HG03378 (cell line): ENCODE data around the gene CCT3.
"Not testable (repeated sequence)": the region's sequence is repeated elsewhere in the genome, so short reads cannot be mapped to it uniquely, and the experiment has no call there.

Experiments
- ATAC-seq: cut with Tn5 transposase; IDR thresholded peaks from one replicate; pipeline ENCODE4 v1.9.1; 2021; ENCODE audit warnings: mild to moderate bottlenecking, moderate library complexity; ENCODE audit not compliant: unreplicated experiment

Gene CCT3

DNA sequence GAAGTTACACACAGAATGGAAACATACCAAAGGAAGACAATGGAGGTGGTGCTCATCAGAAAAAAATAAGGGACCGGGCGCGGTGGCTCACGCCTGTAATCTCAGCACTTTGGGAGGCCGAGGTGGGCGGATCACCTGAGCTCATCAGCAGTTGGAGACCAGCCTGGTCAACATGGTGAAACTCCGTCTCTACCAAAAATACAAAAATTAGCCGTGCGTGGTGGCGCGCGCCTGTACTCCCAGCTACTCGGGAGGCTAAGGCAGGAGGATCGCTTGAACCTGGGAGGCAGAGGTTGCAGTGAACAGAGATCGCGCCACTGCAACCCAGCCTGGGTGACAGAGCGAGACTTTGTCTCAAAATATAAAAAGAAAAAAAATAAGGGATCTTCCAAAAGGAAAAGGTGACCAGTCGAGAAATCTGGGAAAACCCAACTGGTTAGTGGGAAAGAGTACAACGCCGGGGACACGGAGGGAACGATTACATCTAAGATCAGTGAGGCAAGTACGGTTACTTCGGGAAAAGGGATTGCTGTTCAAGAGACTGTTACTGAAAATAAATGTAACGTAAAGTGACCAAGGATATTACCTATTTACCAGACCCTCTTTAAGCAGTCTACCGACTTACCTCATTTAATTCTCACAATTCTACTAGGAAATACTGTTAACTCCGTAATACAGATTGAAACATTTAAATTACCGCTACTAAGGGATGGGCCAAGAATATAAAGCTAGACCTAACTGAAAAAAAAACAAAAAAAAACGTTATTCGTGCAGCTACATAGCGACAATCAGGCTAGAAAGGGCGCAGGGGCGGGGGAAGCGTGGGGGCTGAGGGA is 822 bp downstream of the CCT3 start:
- ATAC-seq: no peak

DNA sequence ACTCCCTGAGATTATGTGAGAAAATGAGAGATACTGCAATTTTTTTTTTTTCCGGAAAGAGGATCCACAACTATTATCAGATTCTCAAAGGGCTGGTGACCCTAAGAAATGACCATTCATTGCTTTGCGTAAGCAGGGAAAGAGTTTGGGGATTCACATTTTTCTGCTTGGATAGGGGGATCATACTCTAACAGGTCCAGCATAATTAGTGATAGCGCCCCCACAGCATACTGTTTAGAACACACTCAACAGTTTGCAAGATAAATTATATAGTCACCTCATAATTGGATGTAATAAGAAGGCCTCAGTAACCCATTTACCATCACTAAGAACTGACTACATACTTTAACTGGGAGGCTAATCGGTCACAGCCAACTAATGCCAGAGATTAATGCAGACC is 1.9 kb downstream of the CCT3 start:
- ATAC-seq: no peak

DNA sequence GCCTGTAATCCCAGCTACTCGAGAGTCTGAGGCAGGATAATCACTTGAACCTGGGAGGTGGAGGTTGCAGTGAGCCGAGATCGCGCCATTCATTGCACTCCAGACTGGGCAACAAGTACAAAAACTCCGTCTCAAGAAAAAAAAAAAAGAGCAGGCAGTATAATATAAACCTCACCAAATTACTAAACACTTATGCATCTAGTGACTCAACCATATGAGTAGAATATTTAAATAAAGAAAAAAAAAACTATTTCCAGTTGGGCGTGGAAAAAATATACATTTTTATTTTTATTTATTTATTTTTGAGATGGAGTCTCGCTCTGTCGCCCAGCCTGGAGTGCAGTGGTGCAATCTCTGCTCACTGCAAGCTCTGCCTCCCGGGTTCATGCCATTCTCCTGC is 14.9 kb downstream of the CCT3 start:
- not testable (repeated sequence) for ATAC-seq

DNA sequence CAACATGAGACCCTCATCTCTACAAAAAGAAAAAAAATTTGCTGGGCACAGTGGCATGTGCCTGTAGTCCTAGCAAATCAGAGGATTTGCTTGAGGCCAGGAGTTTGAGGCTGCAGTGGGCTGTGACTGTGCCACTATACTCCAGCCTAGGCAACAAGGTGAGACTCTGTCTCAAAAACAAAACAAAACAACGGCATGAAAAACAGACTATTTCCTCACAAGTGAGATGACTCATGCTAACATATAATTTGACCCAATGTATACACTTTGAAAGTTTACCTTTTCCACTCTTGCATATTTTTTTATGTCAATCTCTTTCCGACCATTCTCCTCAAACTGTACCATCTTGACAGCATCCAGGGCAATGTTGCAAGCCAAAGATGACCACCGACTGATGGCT is 17.5 kb downstream of the CCT3 start:
- ATAC-seq: no peak

DNA sequence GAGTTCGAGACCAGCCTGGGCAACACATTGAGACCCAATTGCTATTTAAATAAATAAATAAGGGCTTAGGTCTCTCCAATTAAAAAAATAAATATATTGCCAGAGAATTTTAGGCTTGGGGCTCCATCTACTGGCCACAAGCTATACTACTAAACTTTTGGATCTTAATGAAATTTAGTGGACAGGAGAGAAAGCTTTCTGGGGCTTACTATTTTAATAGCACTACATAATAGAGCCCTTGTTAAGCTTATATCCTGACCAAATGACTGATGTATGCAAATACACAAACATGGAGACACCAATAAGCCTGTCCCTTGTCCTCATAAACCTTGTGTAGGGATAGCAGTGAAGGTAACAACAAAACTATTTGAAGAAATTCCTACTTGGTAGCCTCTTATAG is 18.4 kb downstream of the CCT3 start:
- ATAC-seq: no peak

DNA sequence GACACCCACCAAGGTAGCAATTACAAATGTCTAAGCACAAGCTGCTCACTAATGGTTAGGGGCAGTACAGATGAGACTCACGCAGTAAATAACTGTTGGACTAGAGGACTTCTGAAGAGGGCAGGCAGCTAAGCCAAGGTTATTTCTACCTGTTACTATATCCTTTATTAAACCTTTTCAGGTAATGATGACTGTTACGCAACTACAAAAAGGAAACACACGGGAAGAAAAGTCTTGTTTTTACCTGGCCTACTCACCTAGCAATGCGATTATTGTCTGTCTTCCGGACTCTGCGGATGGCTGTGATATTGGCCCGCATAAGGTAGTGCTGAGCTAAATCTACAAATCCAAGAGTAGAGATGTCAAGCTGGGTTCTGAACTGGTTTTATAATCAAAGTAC is 21.2 kb downstream of the CCT3 start:
- ATAC-seq: no peak

DNA sequence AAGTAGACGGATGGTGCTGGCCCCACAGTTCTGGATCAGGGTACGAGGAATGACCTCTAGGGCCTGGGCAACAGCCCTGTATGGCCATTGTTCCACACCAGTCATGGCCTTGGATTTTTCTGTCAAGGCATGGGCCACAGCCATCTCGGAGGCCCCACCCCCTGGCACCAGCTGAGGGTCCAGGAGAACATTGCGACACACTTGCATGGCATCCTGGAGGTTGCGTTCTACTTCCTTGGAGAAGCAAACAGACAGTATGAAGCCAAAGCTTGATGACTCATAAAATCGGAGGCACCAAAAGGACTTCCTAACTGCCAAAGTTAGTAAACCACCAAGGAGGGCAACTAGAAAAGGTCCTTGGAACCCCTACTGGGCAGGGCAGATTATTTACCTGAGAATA is 27.1 kb downstream of the CCT3 start:
- ATAC-seq: no peak

DNA sequence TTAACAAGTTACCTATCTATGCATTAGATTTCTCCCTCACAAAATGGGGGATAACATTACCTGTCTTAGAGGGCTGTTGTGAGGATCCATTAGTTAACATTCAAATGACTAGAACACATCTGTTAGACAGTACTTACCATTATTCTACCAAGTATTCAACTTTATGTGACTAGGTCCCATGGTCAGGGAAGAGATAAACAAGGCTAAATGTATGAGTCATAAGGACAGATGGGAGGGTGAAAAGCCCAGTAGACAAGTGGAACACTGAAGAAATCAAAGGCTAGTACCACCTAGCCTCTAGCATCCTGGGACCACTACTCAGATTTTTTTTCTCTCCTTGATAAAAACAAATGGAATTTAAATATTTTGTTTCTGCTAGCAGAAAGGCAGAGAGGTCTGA is 30.0 kb downstream of the CCT3 start:
- ATAC-seq: no peak

DNA sequence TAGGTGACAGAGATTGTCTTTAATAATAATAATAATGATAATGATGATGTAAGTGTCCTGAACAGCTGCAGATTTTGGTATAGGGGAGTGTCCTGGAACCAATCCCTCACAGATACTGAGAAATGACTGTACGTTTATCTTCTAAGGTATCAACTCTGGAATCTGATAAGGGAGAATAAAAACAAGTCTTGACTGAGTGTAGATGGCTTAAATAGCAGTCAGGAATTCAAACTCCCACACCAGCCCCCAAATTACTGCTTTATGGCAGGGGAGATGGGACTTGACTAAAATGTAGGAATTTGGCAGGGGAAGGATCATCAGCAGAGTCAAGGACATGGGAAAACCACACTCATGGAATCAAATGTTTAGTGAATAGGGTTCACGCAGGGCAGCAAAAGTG is 32.9 kb downstream of the CCT3 start:
- no peak for ATAC-seq

DNA sequence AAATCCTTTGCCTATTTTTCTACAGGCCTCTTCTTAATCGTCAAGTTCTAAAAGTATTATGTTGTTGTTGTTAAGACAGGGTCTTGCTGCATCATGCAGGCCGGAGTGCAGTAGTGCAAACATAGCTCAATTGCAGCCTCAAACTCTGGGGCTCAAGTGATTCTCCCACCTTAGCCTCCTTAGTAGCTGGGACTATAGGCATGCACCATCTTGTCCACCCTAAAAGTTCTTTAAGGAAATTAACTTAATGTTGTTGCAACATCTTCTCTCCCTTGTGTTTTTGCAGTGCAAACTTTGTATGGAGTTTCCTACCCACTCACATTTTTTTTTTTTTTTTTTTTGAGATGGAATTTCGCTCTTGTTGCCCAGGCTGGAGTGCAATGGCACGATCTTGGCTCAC is 34.9 kb downstream of the CCT3 start:
- no peak for ATAC-seq

DNA sequence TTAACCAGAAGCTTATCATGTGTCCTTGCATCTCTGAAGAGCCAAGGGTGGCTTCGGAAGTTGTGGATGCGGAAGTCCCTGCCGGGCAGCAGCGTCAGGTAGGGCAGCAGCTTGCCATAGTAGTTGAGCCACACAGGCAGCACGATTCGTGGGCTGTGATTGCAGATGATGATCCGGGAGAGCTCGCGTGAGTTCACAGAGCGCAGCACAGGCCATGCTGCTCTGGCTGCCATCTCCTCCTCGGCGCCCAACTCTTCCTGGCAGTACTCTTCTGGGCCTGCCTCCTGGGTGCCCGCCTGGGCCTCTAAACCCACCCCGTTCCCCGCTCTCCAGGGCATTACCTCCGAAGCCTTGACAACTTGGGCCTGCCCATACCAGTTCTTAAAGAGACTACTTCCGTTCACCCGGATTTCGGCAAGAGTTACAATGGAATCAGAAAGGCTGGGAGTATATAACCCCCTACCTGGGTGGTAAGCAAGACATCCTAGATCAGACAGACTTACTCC is 39.2 kb downstream of the CCT3 start, which contains the start of gene VHLL:
Gene VHLL, minus strand, starts transcription at position 456 of the 506 bp plus-strand sequence. Its CDS starts 118 bp downstream, at position 338.
- no peak for ATAC-seq

DNA sequence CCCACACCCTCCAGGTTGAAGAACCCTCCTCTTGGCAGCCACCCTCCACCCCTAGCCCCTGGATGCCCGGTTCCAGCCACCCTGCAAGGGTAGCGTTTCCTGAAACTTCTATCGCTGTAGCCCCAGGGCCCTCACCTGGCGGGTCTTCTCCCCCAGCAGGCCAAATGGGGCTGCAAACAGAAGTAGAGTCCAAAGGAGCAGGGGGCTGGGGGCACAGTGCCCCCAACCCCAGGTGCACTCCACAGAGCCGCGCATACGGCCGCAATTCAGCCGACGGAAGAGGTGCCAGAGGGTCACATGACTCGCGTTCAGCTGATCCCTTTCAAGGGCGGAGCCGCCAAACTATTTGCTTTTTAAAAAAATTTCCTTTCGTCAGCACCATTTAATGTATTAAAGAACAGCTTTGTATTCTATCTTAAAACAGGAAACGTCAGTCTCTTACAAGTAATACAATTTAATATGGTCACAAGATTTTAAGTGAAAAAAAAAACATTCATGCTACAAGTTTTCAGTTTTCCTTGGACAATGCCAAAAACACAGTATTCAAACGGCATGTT is 42.6 kb downstream of the CCT3 start, which contains the start of gene GLMP:
Gene GLMP, minus strand, starts transcription at position 289 of the 557 bp plus-strand sequence. Its CDS starts 34 bp downstream, at position 255.
- no peak for ATAC-seq

DNA sequence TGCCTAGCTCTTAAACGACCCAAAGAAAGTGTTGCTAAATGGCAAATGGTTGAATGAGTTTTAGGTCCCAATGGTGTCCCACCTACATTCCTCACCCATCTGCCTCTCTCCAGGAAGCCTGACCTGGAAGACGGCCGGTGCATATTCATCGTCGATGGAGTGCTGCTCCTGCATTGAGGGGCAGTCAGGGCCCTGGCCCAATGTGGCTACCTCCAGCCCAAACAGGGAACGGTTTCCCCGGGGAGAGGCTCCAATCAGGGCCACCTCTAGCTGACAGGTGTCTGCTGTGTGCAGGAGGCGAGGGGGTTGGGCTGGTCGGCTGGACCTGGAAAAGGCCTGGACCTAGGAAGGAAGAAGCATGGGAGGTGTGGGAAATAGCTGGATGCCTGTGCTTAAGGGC is 44.2 kb downstream of the CCT3 start:
- ATAC-seq: no peak

DNA sequence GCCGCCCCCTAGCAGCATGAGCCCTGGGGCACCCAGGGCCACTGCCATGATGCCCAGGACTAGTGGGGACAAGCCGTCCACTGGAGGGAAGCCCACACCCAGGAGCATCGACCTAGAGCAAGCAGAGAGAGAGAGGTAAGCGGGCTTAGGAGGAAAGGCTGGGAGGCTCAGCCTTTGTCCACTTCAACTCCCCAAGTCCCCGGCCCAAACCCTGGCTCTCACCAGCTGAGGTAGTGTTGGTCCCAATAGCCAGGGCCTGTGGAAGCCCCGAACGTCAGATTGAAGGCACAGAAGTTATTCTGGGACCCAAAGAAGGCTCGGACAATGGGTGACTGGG is 45.0 kb downstream of the CCT3 start:
- no peak for ATAC-seq

DNA sequence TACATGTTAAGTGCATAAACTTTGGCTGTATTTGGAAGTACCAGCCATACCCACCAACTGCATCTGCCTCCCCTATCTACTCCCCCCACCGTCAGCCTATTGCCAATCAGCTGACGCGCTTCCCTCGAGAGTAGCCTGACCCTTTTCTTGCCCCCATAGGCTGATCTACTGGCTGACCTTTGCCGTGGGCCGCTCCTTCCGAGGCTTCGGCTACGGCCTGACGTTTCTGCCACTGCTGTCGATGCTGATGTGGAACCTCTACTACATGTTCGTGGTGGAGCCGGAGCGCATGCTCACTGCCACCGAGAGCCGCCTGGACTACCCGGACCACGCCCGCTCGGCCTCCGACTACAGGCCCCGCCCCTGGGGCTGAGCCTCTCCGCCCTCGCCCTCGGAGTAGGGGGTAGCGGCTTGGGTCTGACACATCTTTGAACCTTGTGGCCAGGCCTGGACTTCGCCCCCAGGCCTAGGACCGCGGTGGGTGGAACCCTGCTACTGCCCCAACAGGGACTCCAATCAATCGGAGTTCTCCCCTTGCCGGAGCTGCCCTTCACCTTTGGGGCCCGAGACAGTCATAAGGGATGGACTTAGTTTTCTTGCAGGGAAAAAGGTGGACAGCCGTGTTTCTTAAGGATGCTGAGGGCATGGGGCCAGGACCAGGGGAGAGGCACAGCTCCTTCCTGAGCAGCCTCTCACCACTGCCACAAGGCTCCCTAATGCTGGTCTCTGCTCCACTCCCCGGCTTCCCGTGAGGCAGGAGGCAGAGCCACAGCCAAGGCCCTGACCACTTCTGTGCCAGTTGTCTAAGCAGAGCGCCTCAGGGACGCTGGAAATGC is 46.6 kb downstream of the CCT3 start:
- ATAC-seq: no peak

DNA sequence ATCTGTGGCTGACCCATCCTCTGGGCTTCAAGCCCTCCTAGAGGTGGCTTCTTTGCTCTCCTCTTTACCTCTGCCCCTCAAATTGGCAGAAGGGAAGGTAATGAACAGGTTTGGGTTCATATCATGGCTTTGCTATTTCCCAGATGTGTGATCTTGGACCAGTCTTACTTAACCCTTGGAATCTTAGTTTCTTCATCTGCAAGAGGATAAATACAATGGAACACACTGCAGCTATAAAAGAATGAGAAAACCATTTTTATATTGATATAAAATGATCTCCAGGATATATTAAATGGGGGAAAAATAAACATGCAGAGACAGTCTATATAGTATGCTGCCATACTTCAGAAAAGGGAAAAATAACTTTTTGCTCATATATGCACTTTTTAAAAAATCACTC is 48.2 kb downstream of the CCT3 start:
- ATAC-seq: no peak

DNA sequence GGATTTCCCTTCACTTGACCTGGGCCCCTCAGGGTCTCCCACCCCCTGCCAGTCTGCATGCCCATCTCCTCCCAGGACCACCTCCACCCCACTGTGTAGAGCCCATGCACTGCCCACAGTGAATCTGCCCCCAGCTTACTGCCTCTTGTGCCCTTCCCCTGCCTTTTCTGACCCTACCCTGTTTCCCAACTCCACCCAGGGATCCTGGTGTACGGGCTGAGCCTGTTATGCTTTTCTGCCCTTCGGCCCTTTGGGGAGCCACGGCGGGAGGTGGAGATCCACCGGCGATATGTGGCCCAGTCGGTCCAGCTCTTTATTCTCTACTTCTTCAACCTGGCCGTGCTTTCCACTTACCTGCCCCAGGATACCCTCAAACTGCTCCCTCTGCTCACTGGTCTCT is 52.0 kb downstream of the CCT3 start:
- no peak for ATAC-seq

DNA sequence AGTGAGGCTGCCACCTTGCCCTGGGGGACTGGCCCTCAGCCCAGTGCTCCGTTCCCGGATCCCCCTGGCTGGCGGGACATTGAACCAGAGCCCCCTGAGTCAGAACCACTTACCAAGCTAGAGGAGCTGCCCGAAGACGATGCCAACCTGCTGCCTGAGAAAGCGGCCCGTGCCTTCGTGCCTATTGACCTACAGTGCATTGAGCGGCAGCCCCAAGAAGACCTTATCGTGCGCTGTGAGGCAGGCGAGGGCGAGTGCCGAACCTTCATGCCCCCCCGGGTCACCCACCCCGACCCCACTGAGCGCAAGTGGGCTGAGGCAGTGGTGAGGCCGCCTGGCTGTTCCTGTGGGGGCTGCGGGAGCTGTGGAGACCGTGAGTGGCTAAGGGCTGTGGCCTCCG is 52.7 kb downstream of the CCT3 start:
- no peak for ATAC-seq

DNA sequence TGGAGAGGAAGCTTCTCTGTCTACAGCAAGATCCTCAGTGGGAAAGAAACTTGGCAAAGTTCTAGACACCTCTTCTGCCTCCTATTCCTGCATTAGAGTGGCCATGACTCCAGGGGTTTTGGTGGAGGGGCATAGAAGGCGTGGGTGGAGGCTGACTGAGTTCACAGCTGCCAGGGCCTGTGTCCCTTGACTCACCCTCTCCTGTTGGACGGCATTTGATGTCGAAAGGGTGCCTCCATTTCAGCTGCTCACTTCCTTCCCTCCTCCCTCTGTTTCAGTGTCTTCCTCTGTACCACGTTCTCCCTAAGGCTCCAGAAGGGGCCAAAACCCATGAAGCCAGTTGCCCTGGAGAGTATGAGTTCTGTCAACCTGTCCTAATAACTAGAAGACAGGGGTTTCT is 53.3 kb downstream of the CCT3 start:
- ATAC-seq: no peak

DNA sequence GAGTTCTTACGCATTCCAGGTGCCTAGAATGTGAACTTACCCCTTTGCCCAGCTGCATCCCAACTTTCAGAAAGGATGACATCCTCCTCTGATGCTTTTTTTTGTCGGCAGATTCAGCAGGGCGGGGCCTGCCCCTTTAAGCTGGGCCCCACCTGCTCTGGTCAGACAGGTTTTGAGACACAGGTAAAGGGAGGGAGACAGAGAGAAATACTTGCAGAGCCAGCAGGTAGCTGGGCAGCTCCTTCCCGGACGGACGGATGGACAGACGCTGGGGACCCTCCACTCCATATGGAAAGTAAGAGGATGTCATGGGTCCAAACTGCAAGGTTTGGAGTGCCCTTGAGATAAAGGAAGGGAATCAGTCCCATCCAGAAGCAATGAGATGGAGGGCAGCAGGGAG is 54.0 kb downstream of the CCT3 start, which contains the start of gene TMEM79:
Gene TMEM79, plus strand, starts transcription at position 214 of the 400 bp plus-strand sequence. CDS start 902 bp downstream, outside the sequence.
- ATAC-seq: no peak

DNA sequence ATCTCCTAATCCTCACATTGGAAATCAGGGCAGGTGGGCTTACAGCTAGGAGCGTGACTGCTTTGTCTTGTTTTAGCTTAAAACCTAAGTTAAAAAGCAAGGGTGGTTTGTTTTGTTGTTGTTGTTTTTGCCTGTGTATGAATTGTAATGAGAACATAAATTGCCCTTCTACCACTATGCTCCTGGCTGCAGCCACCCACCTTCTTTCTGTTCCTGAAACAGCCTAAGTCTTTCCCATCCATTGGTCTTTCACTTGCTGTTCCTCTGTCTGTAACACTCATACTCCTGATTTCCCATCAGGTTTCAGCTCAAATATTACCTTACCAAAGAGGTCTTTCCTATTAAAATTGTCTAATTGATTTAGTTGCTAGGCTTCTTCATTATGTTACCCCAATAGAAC is 54.6 kb downstream of the CCT3 start:
- no peak for ATAC-seq
